ENCODE data around the gene STIMATE.

Gene STIMATE

DNA sequence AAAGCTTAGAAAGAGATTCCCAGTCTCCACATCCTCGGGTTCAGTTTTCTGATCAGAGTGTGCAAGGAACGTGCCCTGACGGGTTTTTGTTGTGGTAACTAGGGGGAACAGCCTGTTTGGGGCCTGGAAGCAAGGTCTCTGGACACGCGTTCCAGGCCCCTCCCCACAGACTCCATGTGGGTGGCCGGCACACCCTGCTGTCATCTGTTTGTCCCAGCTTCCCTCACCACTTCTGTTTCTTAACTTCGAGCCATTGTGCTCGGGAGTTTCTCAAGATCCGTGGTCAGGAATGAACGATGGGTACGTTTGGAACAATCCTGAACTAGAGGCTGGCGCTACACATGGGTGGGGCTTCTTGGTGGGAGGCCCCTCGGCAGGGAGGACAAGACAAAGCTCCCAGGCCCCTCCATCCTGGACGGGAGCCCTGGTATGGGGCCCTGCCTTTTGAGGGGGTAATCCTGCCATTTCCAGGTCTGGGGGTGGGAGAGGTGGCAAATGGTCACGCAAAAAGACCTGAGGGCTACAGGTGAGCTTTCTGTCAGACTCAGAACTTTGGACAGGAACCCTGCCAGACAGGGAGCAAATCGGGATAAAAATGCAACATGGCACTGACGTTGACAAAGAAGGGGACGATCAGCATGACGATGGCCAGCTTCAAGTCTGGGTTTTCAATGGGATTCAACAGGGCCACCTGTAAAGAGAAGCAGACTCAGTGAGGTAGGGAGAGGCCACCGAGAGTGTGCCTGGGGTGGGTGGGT, 54.1 kb downstream of the STIMATE start:
- DNase-seq (ENCODE audit: low spot score), result no peak
- TF ChIP-seq, protein P1, sequence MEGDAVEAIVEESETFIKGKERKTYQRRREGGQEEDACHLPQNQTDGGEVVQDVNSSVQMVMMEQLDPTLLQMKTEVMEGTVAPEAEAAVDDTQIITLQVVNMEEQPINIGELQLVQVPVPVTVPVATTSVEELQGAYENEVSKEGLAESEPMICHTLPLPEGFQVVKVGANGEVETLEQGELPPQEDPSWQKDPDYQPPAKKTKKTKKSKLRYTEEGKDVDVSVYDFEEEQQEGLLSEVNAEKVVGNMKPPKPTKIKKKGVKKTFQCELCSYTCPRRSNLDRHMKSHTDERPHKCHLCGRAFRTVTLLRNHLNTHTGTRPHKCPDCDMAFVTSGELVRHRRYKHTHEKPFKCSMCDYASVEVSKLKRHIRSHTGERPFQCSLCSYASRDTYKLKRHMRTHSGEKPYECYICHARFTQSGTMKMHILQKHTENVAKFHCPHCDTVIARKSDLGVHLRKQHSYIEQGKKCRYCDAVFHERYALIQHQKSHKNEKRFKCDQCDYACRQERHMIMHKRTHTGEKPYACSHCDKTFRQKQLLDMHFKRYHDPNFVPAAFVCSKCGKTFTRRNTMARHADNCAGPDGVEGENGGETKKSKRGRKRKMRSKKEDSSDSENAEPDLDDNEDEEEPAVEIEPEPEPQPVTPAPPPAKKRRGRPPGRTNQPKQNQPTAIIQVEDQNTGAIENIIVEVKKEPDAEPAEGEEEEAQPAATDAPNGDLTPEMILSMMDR (IDR thresholded peaks at IDR 0.05; ENCODE audit: extremely low read depth, missing control alignments), result no peak

DNA sequence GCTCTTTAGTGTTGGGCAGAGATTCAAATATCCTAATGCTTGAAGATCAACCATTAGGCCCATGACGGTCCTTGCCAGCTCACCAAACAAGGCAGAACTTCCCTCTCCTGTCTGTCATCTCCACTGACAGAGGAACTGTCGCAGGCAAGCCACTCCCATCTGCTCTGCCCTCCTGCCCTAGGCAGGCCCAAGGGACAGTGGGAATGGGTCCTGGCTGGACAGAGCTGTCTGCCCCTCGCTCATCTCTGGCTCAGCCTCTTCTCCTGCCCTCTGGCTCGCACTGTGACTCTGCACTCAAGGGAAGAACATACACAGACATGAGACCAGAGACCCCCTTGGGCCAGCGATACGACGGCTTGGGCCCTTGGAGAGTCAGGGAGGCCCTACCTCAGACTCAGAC, 54.9 kb downstream of the STIMATE start:
- TF ChIP-seq, protein P1 (IDR thresholded peaks at IDR 0.05; ENCODE audit: extremely low read depth, missing control alignments), result no peak
- DNase-seq (ENCODE audit: low spot score), result no peak

DNA sequence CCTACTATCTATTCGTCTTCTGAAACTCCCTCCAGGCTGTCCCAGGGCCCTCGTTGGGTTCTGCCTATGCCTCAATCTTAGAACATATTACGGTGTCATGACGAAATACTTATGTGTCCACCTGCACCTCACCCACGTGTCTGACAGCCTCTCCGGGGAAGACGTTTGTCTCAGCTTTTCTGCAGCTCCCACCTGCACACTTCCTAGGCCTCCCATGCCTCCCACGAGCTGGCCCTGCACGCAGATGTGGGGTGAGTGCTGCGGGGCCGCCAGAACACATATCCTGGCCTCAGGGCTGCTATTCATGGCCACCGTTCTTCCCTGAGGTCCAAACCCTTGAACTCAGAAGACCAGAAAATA, 55.4 kb downstream of the STIMATE start:
- DNase-seq (ENCODE audit: low spot score), result no peak
- TF ChIP-seq, protein P1 (IDR thresholded peaks at IDR 0.05; ENCODE audit: extremely low read depth, missing control alignments), result no peak

DNA sequence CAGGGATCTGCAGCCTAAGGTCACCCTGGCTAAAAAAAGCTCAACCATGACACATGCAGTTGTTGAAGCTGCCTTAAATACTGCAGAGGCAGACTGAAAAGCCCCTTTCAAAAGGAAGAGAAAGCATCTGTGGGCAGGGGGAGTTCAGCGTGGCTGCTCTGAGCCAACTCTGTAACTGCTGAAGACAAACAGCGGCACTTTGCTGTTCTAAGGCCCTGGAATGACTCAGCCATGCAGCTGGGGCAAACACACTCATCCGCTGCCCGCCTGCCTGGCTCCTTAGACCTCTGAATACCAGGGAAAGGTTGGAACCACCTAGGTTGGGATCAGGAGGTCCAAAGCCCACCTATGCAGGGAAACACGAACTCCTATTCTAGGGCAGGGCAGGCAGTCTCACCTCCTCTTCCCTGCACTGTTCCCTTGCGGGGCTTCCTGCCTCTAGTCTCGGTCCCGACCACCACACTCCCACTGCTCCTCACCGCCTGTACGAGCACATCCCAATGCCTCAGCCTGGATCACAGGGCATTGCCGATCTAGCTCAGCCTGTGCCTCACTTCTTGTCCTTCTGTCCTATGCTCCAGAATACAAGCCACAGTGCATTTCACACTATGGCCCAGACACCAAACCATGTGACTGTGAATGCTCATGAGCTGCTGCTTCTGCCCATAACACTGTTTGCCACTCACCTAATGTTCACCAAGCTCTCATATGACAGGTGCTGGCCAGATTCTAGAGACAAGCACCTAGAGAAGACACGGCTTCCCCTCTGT, 56.0 kb downstream of the STIMATE start:
- DNase-seq (ENCODE audit: low spot score), result no peak
- TF ChIP-seq, protein P1 (IDR thresholded peaks at IDR 0.05; ENCODE audit: extremely low read depth, missing control alignments), result no peak

- DNase-seq (ENCODE audit: low spot score), result no peak
- TF ChIP-seq, protein P1 (IDR thresholded peaks at IDR 0.05; ENCODE audit: extremely low read depth, missing control alignments), result no peak
Observed at GRCh38 chr3:52839892-52840545, 57.3 kb downstream of the STIMATE start.

GRCh38 chr3:52839268-52839575, 58.1 kb downstream of the STIMATE start:
- no peak for DNase-seq (ENCODE audit: low spot score)
- TF ChIP-seq, protein P1 (IDR thresholded peaks at IDR 0.05; ENCODE audit: extremely low read depth, missing control alignments), result no peak

All from GM20000 (cell line).